H1 (cell line): ENCODE measurements around the gene SHISA6. TPM values are rescaled to one million over a fixed set of nuclear protein-coding genes. Genes with fewer than 3 reads are reported as not detected.

Experiments used
- BRCA1 ChIP-seq: IDR thresholded peaks from 2 replicates; pipeline ENCODE4 v1.6.1; 2012; ENCODE audit warnings: low read depth, low read length, improper control_type of control experiment
- CHD7 ChIP-seq: fragments of 300-600 bp; sonication (generic); IDR thresholded peaks from 2 replicates; pipeline ENCODE4 v1.7.1; 2012; ENCODE audit warnings: low read length, moderate library complexity, mild to moderate bottlenecking, inconsistent platforms; ENCODE audit not compliant: insufficient replicate concordance
- MAFK ChIP-seq: IDR thresholded peaks from 2 replicates; pipeline ENCODE4 v1.6.1; 2012; ENCODE audit warnings: low read depth, mild to moderate bottlenecking, improper control_type of control experiment, low read length
- RAD21 ChIP-seq, 2 experiments: IDR thresholded peaks in 1 of 2; conservative IDR thresholded peaks in 1 of 2; 2 replicates each; pipeline ENCODE4 v1.6.1; 2011; ENCODE audit warnings: low read depth in 2 of 2, low read length in 2 of 2, improper control_type of control experiment in 1 of 2, inconsistent platforms in 1 of 2, mild to moderate bottlenecking in 1 of 2, moderate library complexity in 1 of 2
- SP2 ChIP-seq: IDR thresholded peaks from 2 replicates; pipeline ENCODE4 v1.6.1; 2012; ENCODE audit warnings: mild to moderate bottlenecking, low read length, inconsistent platforms
- USF2 ChIP-seq: IDR thresholded peaks from 2 replicates; pipeline ENCODE4 v1.6.1; 2011; ENCODE audit warnings: low read length, improper control_type of control experiment
- polyA plus RNA-seq, 7 experiments: library from polyadenylated mRNA; depleted of rRNA in 3 of 7; stranded (reverse) in 5 of 7; unstranded in 2 of 7; fragments of >200 nt in 5 of 7; fragments of 200-250 nt in 2 of 7; gene quantifications; 1 replicate in 5 of 7; 2 replicates in 1 of 7; 4 replicates in 1 of 7; pipeline versions ENCODE4 v1.2.1 to v1.2.3, GENCODE V29; 2011 to 2013; ENCODE audit warnings: missing spikeins in 2 of 7, mixed read lengths in 2 of 7
- total RNA-seq: library from RNA; stranded (reverse); fragmentation: NEBNext Ultra II Directional; extraction: Animal tissue kit (Norgen Biotek cat#: 25700); gene quantifications from 2 replicates; pipeline ENCODE4 v1.2.1, GENCODE V29; 2021

The SHISA6 gene
- total and polyA plus RNA-seq, 2 of the 8 experiments (the other 6 are each of a cell fraction or from before 2014, with no cell fraction given): 2.9 to 4.8 TPM

- TF ChIP-seq CHD7 (no peak), RAD21 (IDR thresholded peaks at IDR 0.05 in 1 of 2, conservative IDR thresholded peaks at IDR 0.05 in 1 of 2; ENCODE audit: low read depth in 2 of 2, low read length in 2 of 2) (no peak), BRCA1 (no peak), USF2 (no peak), SP2 (no peak), MAFK (no peak)
Observed at GRCh38 chr17:11279776-11280344, 38.8 kb downstream of the SHISA6 start (continued).
